ENCODE results near the gene SERGEF. TPM values are rescaled to one million over a fixed set of nuclear protein-coding genes. Genes with fewer than 3 reads are reported as not detected.

Gene SERGEF
- total RNA-seq, 1 experiment from 2014 or later, result 31.4 TPM

DNA sequence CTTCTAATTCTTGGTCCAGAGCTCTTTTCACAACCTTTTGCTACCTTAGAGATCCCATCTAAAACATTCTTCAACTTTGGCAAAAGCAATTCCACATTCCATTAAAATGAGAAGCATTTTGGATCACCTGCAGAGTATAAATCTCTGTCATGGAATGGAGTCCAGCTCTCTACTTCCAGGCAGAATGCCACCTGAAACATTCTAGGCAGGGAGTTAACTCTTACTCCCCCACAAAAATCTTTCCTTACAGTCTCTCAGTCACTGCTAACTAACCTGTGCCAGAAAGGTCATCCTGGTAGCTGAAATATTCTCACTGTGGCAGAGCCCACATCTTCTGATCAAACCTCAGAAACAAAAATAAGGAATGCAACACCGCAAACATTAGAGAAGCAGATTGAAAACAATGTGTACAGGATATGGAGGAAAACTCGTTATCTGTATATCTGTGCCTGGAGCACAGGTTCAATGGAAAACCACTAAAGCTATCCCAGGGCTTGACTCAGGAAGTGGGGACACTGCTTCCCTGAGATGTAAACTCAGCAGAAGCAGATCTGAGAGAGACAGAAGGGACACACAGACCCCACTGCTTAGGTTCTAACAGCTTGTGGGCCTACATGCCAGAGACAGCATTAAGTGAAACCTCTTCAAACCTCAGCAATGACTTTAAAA lies 199.3 kb downstream of the SERGEF start:
- DNase-seq, result no peak

More for the DNA sequence above, 199.3 kb downstream of the SERGEF start:
- no peak overlapping the region for H2AFZ ChIP-seq (ENCODE audit: low read length)
- H3K23me2 ChIP-seq (ENCODE audit: insufficient read length, low read depth, low read length, poor library complexity, severe bottlenecking), result no peaks in the 10 kb centered on the region
- no peaks in the 10 kb centered on the region for H3K36me3 Mint-ChIP-seq (ENCODE audit: insufficient read depth in 1 of 3, low read depth in 3 of 3)
- no CpG with 5 or more reads among the region's 2 CpGs for WGBS (ENCODE audit: extremely low coverage, insufficient read length, low lambda C conversion rate)
- no peak overlapping the region for H3K4me2 ChIP-seq (ENCODE audit: insufficient read depth, insufficient read length, low read length)
- no peaks in the 10 kb centered on the region for H3K4me1 Mint-ChIP-seq
- H3K27me3 Mint-ChIP-seq (ENCODE audit: low read depth), result no peaks in the 10 kb centered on the region
- no peak overlapping the region for H2BK20ac ChIP-seq (ENCODE audit: low read depth, low read length, poor library complexity, severe bottlenecking)
- no peaks in the 10 kb centered on the region for H3K79me1 ChIP-seq (ENCODE audit: insufficient read depth, low read depth, low read length, poor library complexity, severe bottlenecking)
- no peak overlapping the region for H4K8ac ChIP-seq (replicated peaks; ENCODE audit: insufficient read length, low read depth, low read length)
- H2AK5ac ChIP-seq (ENCODE audit: insufficient read length, low read length), result no peak overlapping the region
- no peak overlapping the region for H4K91ac ChIP-seq (ENCODE audit: insufficient read length, low read depth, low read length)
- H3K27me3 ChIP-seq (ENCODE audit: insufficient read depth, low read length), result no peaks in the 10 kb centered on the region
- no peaks in the 10 kb centered on the region for H4K20me1 ChIP-seq (ENCODE audit: control insufficient read depth, insufficient read depth, insufficient read length)
- H3K9ac ChIP-seq (ENCODE audit: extremely low read depth, insufficient read length, low read length), result no peak overlapping the region
- no peaks in the 10 kb centered on the region for H3K9me3 Mint-ChIP-seq
- H4K5ac ChIP-seq (ENCODE audit: insufficient read length, low read depth, low read length), result no peak overlapping the region
- no peak overlapping the region for H2BK12ac ChIP-seq (ENCODE audit: insufficient read length, low read depth, low read length)
- no peak overlapping the region for H3K27ac Mint-ChIP-seq
- H3K14ac ChIP-seq (ENCODE audit: insufficient read depth, low read length), result no peak overlapping the region
- no peak overlapping the region for H3K4ac ChIP-seq (ENCODE audit: low read depth, low read length)
- no peak overlapping the region for H3K18ac ChIP-seq (ENCODE audit: insufficient read length, low read depth, low read length)
- no peak overlapping the region for H2BK5ac ChIP-seq (ENCODE audit: insufficient read length, low read length)
- no peak overlapping the region for H3K56ac ChIP-seq (ENCODE audit: insufficient read length, low read depth, low read length)
- H3K4me1 ChIP-seq (ENCODE audit: insufficient read depth, low read length), result no peaks in the 10 kb centered on the region; the same call in 1 of the 2 replicates
- H3K4me3 Mint-ChIP-seq, result no peak overlapping the region
- no peaks in the 10 kb centered on the region for H3K79me2 ChIP-seq (ENCODE audit: insufficient read depth, low read length)
- H3T11ph ChIP-seq (ENCODE audit: low read length), result no peak overlapping the region
- H3K9me3 ChIP-seq (ENCODE audit: control insufficient read depth, low read depth, low read length), result no peaks in the 10 kb centered on the region
- no peak overlapping the region for H3K27ac ChIP-seq (ENCODE audit: insufficient read length, low read depth, low read length)
- no peak overlapping the region for H3K23ac ChIP-seq (ENCODE audit: insufficient read length, low read depth, low read length)
- no peak overlapping the region for H2BK120ac ChIP-seq (ENCODE audit: low read depth, low read length, poor library complexity, severe bottlenecking)
- H2BK15ac ChIP-seq (ENCODE audit: low read depth, low read length), result no peak overlapping the region
- TF ChIP-seq, protein P1, sequence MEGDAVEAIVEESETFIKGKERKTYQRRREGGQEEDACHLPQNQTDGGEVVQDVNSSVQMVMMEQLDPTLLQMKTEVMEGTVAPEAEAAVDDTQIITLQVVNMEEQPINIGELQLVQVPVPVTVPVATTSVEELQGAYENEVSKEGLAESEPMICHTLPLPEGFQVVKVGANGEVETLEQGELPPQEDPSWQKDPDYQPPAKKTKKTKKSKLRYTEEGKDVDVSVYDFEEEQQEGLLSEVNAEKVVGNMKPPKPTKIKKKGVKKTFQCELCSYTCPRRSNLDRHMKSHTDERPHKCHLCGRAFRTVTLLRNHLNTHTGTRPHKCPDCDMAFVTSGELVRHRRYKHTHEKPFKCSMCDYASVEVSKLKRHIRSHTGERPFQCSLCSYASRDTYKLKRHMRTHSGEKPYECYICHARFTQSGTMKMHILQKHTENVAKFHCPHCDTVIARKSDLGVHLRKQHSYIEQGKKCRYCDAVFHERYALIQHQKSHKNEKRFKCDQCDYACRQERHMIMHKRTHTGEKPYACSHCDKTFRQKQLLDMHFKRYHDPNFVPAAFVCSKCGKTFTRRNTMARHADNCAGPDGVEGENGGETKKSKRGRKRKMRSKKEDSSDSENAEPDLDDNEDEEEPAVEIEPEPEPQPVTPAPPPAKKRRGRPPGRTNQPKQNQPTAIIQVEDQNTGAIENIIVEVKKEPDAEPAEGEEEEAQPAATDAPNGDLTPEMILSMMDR (conservative IDR thresholded peaks at IDR 0.05), result no peak
